OCI-LY3 (cell line): ENCODE data around the gene TNRC18.

Source experiments
- H2AFZ ChIP-seq: fragments of 200-600, 300-600 bp; shearing (Covaris generic); 2 replicates; pipeline ENCODE4 v1.6.0; 2014; ENCODE audit warnings: antibody characterized with exemption, low read depth, low read length
- H3K27ac ChIP-seq: fragments of 200-600, 300-600 bp; sonication (generic); 2 replicates; pipeline ENCODE4 v1.5.1; 2014; ENCODE audit warnings: mild to moderate bottlenecking, low read length, moderate library complexity, mixed read lengths
- H3K27me3 ChIP-seq: fragments of 200-600, 300-600 bp; sonication (generic); 2 replicates; pipeline ENCODE4 v1.6.1; 2014; ENCODE audit warnings: low read depth, low read length, mixed read lengths
- H3K36me3 ChIP-seq: fragments of 200-600, 300-600 bp; sonication (generic); replicated peaks from 2 replicates; pipeline ENCODE3; 2014; ENCODE audit warnings: low read depth, low read length, mixed read lengths
- H3K4me1 ChIP-seq: fragments of 300-600, 200-600 bp; sonication (generic); 2 replicates; pipeline ENCODE4 v1.6.1; 2014; ENCODE audit warnings: low read length, mixed read lengths
- H3K4me2 ChIP-seq: fragments of 200-600, 300-600 bp; sonication (generic); 2 replicates; pipeline ENCODE4 v1.6.1; 2014; ENCODE audit warnings: low read length, mixed read lengths
- H3K4me3 ChIP-seq: fragments of 300-600, 200-600 bp; sonication (generic); 2 replicates; pipeline ENCODE4 v1.5.1; 2014; ENCODE audit warnings: antibody characterized with exemption, mild to moderate bottlenecking, low read length, moderate library complexity
- H3K79me2 ChIP-seq: fragments of 300-600, 200-600 bp; shearing (Covaris generic); 2 replicates; pipeline ENCODE4 v1.6.1; 2014; ENCODE audit warnings: mild to moderate bottlenecking, low read length, mixed read lengths
- H3K9ac ChIP-seq: fragments of 300-600, 200-600 bp; shearing (Covaris generic); 2 replicates; pipeline ENCODE4 v1.6.0; 2014; ENCODE audit warnings: mild to moderate bottlenecking, low read length, moderate library complexity
- H3K9me3 ChIP-seq: fragments of 200-600, 300-600 bp; shearing (Covaris generic); 2 replicates; pipeline ENCODE4 v1.6.1; 2014; ENCODE audit warnings: low read length, mixed read lengths; ENCODE audit not compliant: insufficient read depth
- H4K20me1 ChIP-seq: fragments of 200-600, 300-600 bp; sonication (generic); 2 replicates; pipeline ENCODE4 v1.6.1; 2016; ENCODE audit warnings: low read length, mixed read lengths; ENCODE audit not compliant: insufficient read depth
- CTCF ChIP-seq: fragments of 200-600, 300-600 bp; sonication (generic); IDR thresholded peaks from 2 replicates; pipeline ENCODE4 v1.5.1; 2014; ENCODE audit warnings: antibody characterized with exemption, low read length, low read depth
- EZH2phosphoT487 ChIP-seq: fragments of 200-600 bp; shearing (Covaris generic); IDR thresholded peaks from 2 replicates; pipeline ENCODE4 v1.6.1; 2018; ENCODE audit warnings: antibody characterized with exemption, mixed run types, low read depth

The TNRC18 gene

GRCh38 chr7:5420067-5420880 is 3.4 kb downstream of the TNRC18 start:
- Histone ChIP-seq H2AFZ (no peak overlapping the region), H4K20me1 (no peaks in the 10 kb centered on the region), H3K27me3 (peaks cover 6% of the 10 kb centered on the region), H3K9ac (no peak overlapping the region), H3K79me2 (peaks cover 13% of the 10 kb centered on the region; the same call in 1 of the 2 replicates), H3K4me1 (no peaks in the 10 kb centered on the region), H3K4me2 (no peak overlapping the region), H3K9me3 (no peaks in the 10 kb centered on the region), H3K36me3 (no peaks in the 10 kb centered on the region), H3K4me3 (no peak overlapping the region), H3K27ac (no peak overlapping the region)
- TF ChIP-seq EZH2phosphoT487 (no peak), CTCF (no peak)

- Histone ChIP-seq H3K27me3 (no peaks in the 10 kb centered on the region), H3K4me2 (no peak overlapping the region)
Measured at GRCh38 chr7:5419539-5420066, 4.0 kb downstream of the TNRC18 start.

GRCh38 chr7:5418285-5418582 is 5.4 kb downstream of the TNRC18 start:
- H3K9ac ChIP-seq = no peak overlapping the region
- no peaks in the 10 kb centered on the region for H3K36me3 ChIP-seq
- no peaks in the 10 kb centered on the region for H4K20me1 ChIP-seq
- no peaks in the 10 kb centered on the region for H3K4me1 ChIP-seq
- no peak overlapping the region for H3K4me2 ChIP-seq
- no peak overlapping the region for H2AFZ ChIP-seq
- H3K27ac ChIP-seq = no peak overlapping the region
- H3K27me3 ChIP-seq = no peaks in the 10 kb centered on the region
- no peak overlapping the region for H3K4me3 ChIP-seq
- H3K79me2 ChIP-seq = peaks cover 13% of the 10 kb centered on the region; the same call in 1 of the 2 replicates
- TF ChIP-seq EZH2phosphoT487 (no peak), CTCF (no peak)
- no peaks in the 10 kb centered on the region for H3K9me3 ChIP-seq

More at GRCh38 chr7:5419539-5420066, 4.0 kb downstream of the TNRC18 start:
- Histone ChIP-seq H3K9me3 (no peaks in the 10 kb centered on the region), H3K27ac (no peak overlapping the region), H3K79me2 (peaks cover 13% of the 10 kb centered on the region; the same call in 1 of the 2 replicates), H3K9ac (no peak overlapping the region), H3K36me3 (no peaks in the 10 kb centered on the region), H2AFZ (no peak overlapping the region), H3K4me1 (no peaks in the 10 kb centered on the region), H3K4me3 (no peak overlapping the region), H4K20me1 (no peaks in the 10 kb centered on the region)
- TF ChIP-seq CTCF = no peak
- no peak for TF ChIP-seq EZH2phosphoT487

GRCh38 chr7:5417106-5418071 is 6.2 kb downstream of the TNRC18 start:
- Histone ChIP-seq H3K4me1 (no peaks in the 10 kb centered on the region), H3K79me2 (peaks cover 9% of the 10 kb centered on the region; the same call in 1 of the 2 replicates), H3K4me2 (no peak overlapping the region), H3K9me3 (no peaks in the 10 kb centered on the region), H3K27me3 (no peaks in the 10 kb centered on the region), H2AFZ (no peak overlapping the region), H3K36me3 (no peaks in the 10 kb centered on the region), H3K9ac (no peak overlapping the region), H3K4me3 (no peak overlapping the region), H4K20me1 (no peaks in the 10 kb centered on the region), H3K27ac (no peak overlapping the region)
- no peak for TF ChIP-seq EZH2phosphoT487
- TF ChIP-seq CTCF = no peak
